SK-N-SH treated with all-trans-retinoic acid at 6 μM for 48 hours (cell line): ENCODE data around the gene CCDC81.
"Not testable (repeated sequence)": the region's sequence is repeated elsewhere in the genome, so short reads cannot be mapped to it uniquely, and the experiment has no call there.

Experiments used
- ATAC-seq: fragments of 200-7000 bp; cut with Tn5 transposase; 3 replicates; pipeline ENCODE4 v1.9.1; 2020; ENCODE audit warnings: mild to moderate bottlenecking, moderate library complexity
- ARNTL ChIP-seq: fragments of 450-650 bp; formaldehyde crosslinking; IDR thresholded peaks from 2 replicates; pipeline ENCODE4 v1.5.0; 2020; ENCODE audit warnings: low read depth, mild to moderate bottlenecking, moderate library complexity, borderline replicate concordance
- BACH2 ChIP-seq: fragments of 250-450 bp; sonication (Bioruptor Pico); IDR thresholded peaks from 2 replicates; pipeline ENCODE4 v1.9.0; 2021; ENCODE audit warnings: mild to moderate bottlenecking, borderline replicate concordance
- CSDC2 ChIP-seq: fragments of 250-450 bp; sonication (Bioruptor Pico); IDR thresholded peaks from 2 replicates; pipeline ENCODE4 v1.5.0; 2020; ENCODE audit warnings: mild to moderate bottlenecking, moderate library complexity
- ESRRG ChIP-seq: fragments of 250-450 bp; sonication (Bioruptor Pico); IDR thresholded peaks from 2 replicates; pipeline ENCODE4 v1.6.1; 2021; ENCODE audit warnings: mild to moderate bottlenecking
- GLIS3 ChIP-seq: fragments of 250-450 bp; sonication (Bioruptor Pico); IDR thresholded peaks from 2 replicates; pipeline ENCODE4 v1.5.0; 2020; ENCODE audit warnings: mild to moderate bottlenecking, moderate library complexity
- ISL1 ChIP-seq: fragments of 250-450 bp; sonication (Bioruptor Pico); IDR thresholded peaks from 2 replicates; pipeline ENCODE4 v2.1.2; 2022; ENCODE audit warnings: mild to moderate bottlenecking, moderate library complexity
- OSR1 ChIP-seq: fragments of 250-450 bp; sonication (Bioruptor Pico); IDR thresholded peaks from 2 replicates; pipeline ENCODE4 v1.8.0; 2022; ENCODE audit warnings: moderate library complexity, mild to moderate bottlenecking, inconsistent platforms
- PPARA ChIP-seq: fragments of 250-450 bp; sonication (Bioruptor Pico); IDR thresholded peaks from 2 replicates; pipeline ENCODE4 v1.5.0; 2020; ENCODE audit warnings: mild to moderate bottlenecking, borderline replicate concordance
- RARB ChIP-seq: fragments of 250-450 bp; sonication (Bioruptor Pico); IDR thresholded peaks from 2 replicates; pipeline ENCODE4 v1.8.0; 2021; ENCODE audit warnings: mild to moderate bottlenecking, moderate library complexity
- SNAI2 ChIP-seq: fragments of 250-450 bp; sonication (Bioruptor Pico); IDR thresholded peaks from 2 replicates; pipeline ENCODE4 v1.5.0; 2020; ENCODE audit warnings: mild to moderate bottlenecking, moderate library complexity
- TCF4 ChIP-seq: fragments of 250-450 bp; sonication (Bioruptor Pico); IDR thresholded peaks from 2 replicates; pipeline ENCODE4 v1.8.0; 2021; ENCODE audit warnings: mild to moderate bottlenecking, moderate library complexity, borderline replicate concordance
- TOX ChIP-seq: fragments of 250-450 bp; sonication (Bioruptor Pico); IDR thresholded peaks from 2 replicates; pipeline ENCODE4 v1.8.0; 2021; ENCODE audit warnings: mild to moderate bottlenecking, moderate library complexity, borderline replicate concordance
- ZC3H10 ChIP-seq: fragments of 250-450 bp; sonication (Bioruptor Pico); IDR thresholded peaks from 2 replicates; pipeline ENCODE4 v1.5.1; 2021; ENCODE audit warnings: mild to moderate bottlenecking, moderate library complexity
- ZFP3 ChIP-seq: fragments of 250-450 bp; sonication (Bioruptor Pico); IDR thresholded peaks from 2 replicates; pipeline ENCODE4 v1.5.0; 2020; ENCODE audit warnings: mild to moderate bottlenecking, moderate library complexity
- ZFP30 ChIP-seq: fragments of 450-650 bp; formaldehyde crosslinking; IDR thresholded peaks from 2 replicates; pipeline ENCODE4 v1.5.0; 2022; ENCODE audit warnings: mild to moderate bottlenecking, moderate library complexity
- ZNF70 ChIP-seq: fragments of 450-650 bp; formaldehyde crosslinking; IDR thresholded peaks from 2 replicates; pipeline ENCODE4 v1.5.0; 2020; ENCODE audit warnings: mild to moderate bottlenecking, moderate library complexity
- TF ChIP-seq, protein P1 (sequence below): fragments of 250-450 bp; sonication (Bioruptor Pico); IDR thresholded peaks from 2 replicates; pipeline ENCODE4 v1.5.1; 2021; ENCODE audit warnings: mild to moderate bottlenecking, moderate library complexity
- TF ChIP-seq, protein P2 (sequence below): fragments of 250-450 bp; sonication (Bioruptor Pico); IDR thresholded peaks from 2 replicates; pipeline ENCODE4 v1.8.0; 2020; ENCODE audit warnings: mild to moderate bottlenecking, moderate library complexity, borderline replicate concordance
- TF ChIP-seq, protein P3 (sequence below): fragments of 250-450 bp; sonication (Bioruptor Pico); IDR thresholded peaks from 2 replicates; pipeline ENCODE4 v1.5.0; 2020; ENCODE audit warnings: mild to moderate bottlenecking, moderate library complexity
- TF ChIP-seq, protein P4 (sequence below): fragments of 250-450 bp; sonication (Bioruptor Pico); IDR thresholded peaks from 2 replicates; pipeline ENCODE4 v1.8.0; 2021; ENCODE audit warnings: low read depth, mild to moderate bottlenecking, moderate library complexity, borderline replicate concordance

CCDC81 gene

DNA sequence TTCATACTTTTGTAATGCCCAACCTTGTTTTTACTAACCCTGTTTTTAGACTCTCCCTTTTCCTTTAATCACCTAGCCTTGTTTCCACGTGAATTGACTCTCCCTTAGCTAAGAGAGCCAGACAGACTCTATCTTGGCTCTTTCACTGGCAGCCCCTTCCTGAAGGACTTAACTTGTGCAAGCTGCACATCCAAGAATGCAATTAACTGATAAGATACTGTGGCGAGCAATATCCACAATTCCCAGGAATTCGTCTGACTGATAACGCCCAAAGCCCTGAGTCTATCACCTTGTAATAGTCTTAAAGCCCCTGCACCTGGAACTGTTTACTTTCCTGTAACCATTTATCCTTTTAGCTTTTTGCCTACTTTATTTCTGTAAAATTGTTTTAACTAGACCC, 48.8 kb downstream of the CCDC81 start:
- peak; percentile 70 for TF ChIP-seq ISL1
- ATAC-seq, result not testable (repeated sequence)

DNA sequence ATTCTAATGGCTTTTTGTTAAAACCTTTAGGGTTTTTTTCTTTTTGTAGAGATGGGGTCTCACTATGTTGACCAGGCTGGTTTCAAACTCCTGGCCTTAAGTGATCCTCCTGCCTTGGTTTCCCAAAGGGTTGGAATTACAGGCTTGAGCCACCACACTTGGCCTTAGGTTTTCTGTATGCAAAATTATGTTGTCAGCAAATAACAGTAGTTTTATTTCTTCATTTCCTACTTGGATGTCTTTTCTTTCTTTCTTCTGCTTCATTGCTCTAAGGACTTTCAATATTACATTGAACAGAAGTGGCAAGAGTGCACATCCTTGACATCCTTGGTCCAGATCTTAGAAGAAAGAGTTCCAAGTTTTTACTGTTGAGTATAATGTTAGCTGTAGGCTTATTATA, 52.8 kb downstream of the CCDC81 start:
- ATAC-seq, result no peak
- TF ChIP-seq ZFP30 (CRISPR knock-in tag) (no peak), OSR1 (CRISPR knock-in tag) (no peak), ZFP3 (CRISPR knock-in tag) (no peak), TCF4 (CRISPR knock-in tag) (no peak), GLIS3 (CRISPR knock-in tag) (no peak), SNAI2 (no peak), RARB (CRISPR knock-in tag) (no peak), PPARA (CRISPR knock-in tag) (no peak), ESRRG (no peak)
- TF ChIP-seq, protein P1, sequence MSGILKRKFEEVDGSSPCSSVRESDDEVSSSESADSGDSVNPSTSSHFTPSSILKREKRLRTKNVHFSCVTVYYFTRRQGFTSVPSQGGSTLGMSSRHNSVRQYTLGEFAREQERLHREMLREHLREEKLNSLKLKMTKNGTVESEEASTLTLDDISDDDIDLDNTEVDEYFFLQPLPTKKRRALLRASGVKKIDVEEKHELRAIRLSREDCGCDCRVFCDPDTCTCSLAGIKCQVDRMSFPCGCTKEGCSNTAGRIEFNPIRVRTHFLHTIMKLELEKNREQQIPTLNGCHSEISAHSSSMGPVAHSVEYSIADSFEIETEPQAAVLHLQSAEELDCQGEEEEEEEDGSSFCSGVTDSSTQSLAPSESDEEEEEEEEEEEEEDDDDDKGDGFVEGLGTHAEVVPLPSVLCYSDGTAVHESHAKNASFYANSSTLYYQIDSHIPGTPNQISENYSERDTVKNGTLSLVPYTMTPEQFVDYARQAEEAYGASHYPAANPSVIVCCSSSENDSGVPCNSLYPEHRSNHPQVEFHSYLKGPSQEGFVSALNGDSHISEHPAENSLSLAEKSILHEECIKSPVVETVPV (CRISPR knock-in tag), result no peak

DNA sequence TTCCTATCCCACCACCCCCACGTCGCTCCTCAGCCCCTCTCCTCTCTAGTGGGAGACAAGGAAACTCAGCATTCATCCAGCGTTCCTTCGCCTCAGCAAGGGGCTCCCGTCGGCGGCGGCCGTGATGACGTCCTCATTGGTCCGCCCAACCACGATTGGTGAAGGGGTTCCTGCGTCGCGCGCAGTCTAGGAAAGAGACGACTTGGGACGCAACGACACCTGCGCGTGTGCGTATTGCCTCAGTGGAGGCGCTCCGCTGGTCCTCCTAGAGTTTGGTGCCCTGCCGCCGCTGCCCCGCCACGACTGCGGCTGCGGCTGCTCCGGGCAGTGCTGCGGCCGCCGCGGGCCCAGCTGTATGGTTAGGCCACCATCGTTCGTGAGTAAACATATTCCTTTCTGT, 56.6 kb downstream of the CCDC81 start:
- TF ChIP-seq TCF4 (CRISPR knock-in tag) (no peak), TOX (CRISPR knock-in tag) (no peak), ZC3H10 (CRISPR knock-in tag) (no peak), ESRRG (no peak), PPARA (CRISPR knock-in tag) (no peak), BACH2 (CRISPR knock-in tag) (no peak), OSR1 (CRISPR knock-in tag) (no peak), GLIS3 (CRISPR knock-in tag) (no peak), RARB (CRISPR knock-in tag) (no peak), ARNTL (CRISPR knock-in tag) (no peak), ZNF70 (no peak)
- TF ChIP-seq, protein P2, sequence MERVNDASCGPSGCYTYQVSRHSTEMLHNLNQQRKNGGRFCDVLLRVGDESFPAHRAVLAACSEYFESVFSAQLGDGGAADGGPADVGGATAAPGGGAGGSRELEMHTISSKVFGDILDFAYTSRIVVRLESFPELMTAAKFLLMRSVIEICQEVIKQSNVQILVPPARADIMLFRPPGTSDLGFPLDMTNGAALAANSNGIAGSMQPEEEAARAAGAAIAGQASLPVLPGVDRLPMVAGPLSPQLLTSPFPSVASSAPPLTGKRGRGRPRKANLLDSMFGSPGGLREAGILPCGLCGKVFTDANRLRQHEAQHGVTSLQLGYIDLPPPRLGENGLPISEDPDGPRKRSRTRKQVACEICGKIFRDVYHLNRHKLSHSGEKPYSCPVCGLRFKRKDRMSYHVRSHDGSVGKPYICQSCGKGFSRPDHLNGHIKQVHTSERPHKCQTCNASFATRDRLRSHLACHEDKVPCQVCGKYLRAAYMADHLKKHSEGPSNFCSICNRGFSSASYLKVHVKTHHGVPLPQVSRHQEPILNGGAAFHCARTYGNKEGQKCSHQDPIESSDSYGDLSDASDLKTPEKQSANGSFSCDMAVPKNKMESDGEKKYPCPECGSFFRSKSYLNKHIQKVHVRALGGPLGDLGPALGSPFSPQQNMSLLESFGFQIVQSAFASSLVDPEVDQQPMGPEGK (CRISPR knock-in tag), result no peak
- TF ChIP-seq, protein P1 (CRISPR knock-in tag), result no peak
- TF ChIP-seq, protein P3, sequence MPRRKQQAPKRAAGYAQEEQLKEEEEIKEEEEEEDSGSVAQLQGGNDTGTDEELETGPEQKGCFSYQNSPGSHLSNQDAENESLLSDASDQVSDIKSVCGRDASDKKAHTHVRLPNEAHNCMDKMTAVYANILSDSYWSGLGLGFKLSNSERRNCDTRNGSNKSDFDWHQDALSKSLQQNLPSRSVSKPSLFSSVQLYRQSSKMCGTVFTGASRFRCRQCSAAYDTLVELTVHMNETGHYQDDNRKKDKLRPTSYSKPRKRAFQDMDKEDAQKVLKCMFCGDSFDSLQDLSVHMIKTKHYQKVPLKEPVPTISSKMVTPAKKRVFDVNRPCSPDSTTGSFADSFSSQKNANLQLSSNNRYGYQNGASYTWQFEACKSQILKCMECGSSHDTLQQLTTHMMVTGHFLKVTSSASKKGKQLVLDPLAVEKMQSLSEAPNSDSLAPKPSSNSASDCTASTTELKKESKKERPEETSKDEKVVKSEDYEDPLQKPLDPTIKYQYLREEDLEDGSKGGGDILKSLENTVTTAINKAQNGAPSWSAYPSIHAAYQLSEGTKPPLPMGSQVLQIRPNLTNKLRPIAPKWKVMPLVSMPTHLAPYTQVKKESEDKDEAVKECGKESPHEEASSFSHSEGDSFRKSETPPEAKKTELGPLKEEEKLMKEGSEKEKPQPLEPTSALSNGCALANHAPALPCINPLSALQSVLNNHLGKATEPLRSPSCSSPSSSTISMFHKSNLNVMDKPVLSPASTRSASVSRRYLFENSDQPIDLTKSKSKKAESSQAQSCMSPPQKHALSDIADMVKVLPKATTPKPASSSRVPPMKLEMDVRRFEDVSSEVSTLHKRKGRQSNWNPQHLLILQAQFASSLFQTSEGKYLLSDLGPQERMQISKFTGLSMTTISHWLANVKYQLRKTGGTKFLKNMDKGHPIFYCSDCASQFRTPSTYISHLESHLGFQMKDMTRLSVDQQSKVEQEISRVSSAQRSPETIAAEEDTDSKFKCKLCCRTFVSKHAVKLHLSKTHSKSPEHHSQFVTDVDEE, result no peak
- no peak for ATAC-seq

DNA sequence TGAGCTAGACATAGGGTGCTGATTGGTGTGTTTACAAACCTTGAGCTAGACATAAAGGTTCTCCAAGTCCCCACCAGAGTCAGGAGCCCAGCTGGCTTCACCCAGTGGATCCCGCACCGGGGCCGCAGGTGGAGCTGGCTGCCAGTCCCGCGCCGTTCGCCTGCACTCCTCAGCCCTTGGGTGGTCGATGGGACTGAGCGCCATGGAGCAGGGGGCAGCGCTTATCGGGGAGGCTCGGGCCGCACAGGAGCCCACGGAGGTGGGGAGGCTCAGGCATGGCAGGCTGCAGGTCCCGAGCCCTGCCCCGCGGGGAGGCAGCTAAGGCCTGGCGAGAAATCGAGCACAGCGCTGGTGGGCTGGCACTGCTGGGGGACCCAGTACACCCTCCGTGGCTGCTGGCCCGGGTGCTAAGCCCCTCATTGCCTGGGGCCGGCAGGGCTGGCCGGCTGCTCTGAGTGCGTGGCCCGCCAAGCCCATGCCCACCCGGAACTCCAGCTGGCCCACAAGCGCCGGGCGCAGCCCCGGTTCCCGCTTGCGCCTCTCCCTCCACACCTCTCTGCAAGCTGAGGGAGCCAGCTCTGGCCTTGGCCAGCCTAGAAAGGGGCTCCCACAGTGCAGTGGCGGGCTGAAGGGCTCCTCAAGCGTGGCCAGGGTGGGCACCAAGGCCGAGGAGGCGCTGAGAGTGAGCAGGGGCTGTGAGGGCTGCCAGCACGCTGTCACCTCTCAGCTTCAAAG, 58.8 kb downstream of the CCDC81 start:
- ATAC-seq, result not testable (repeated sequence)

DNA sequence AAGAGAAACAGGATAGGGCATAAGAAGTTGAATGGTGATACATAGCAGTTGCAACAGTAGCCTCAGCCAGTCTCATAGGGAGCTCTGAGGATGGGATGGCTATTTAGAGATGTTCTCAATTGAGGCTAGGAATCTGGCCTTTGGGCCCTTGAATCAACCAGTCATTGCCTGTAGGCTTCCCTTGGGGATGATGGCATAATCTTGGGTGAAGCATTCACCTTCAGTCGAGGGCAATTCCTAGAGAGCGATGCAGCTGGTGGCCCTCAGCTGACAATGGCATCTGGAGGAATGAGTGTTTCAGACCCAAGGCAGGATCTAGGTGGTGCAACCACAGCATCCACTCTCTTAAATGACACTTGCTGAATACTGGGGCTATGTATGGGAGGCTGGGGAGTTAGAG, 61.0 kb downstream of the CCDC81 start:
- ATAC-seq, result no peak
- TF ChIP-seq ZFP3 (CRISPR knock-in tag), result no peak
- TF ChIP-seq CSDC2 (CRISPR knock-in tag), result no peak
- TF ChIP-seq BACH2 (CRISPR knock-in tag), result no peak
- TF ChIP-seq RARB (CRISPR knock-in tag), result no peak
- TF ChIP-seq, protein P3, result no peak
- no peak for TF ChIP-seq ZFP30 (CRISPR knock-in tag)
- TF ChIP-seq ESRRG, result no peak
- no peak for TF ChIP-seq GLIS3 (CRISPR knock-in tag)
- no peak for TF ChIP-seq ARNTL (CRISPR knock-in tag)
- TF ChIP-seq, protein P4, sequence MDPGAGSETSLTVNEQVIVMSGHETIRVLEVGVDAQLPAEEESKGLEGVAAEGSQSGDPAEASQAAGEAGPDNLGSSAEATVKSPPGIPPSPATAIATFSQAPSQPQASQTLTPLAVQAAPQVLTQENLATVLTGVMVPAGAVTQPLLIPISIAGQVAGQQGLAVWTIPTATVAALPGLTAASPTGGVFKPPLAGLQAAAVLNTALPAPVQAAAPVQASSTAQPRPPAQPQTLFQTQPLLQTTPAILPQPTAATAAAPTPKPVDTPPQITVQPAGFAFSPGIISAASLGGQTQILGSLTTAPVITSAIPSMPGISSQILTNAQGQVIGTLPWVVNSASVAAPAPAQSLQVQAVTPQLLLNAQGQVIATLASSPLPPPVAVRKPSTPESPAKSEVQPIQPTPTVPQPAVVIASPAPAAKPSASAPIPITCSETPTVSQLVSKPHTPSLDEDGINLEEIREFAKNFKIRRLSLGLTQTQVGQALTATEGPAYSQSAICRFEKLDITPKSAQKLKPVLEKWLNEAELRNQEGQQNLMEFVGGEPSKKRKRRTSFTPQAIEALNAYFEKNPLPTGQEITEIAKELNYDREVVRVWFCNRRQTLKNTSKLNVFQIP, result no peak
